Measurements from ENCODE around the gene SLC26A3.

DNA sequence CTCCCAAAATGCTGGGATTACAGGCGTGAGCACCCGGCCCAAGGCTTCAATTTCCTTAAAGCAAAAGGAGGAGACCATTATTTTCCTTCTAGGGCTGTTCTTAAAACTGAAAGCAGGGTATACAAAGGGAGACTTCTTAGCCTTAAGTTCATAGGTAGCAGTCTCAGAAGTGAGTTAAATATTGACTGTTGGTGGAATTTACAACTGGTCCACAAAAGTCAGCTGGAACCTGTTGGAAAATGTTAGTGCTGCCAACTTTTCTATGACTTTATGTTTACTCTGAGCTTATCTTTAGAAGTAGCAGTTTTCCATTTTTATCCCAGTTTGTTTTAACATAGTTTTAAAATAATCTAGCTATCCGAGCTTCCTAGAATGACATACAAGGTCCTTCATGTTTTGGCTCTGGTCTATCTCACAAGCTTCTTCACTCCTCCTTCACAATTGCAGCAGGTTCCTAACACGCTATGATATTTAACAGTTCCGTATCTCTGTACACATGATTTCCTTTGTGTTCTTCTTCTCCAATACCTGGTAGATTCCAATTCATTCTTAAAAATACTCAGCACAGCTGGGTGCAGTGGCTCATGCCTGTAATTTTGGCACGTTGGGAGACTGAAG, 3.3 kb downstream of the SLC26A3 start:
- no peak for TF ChIP-seq POLR2A (IDR thresholded peaks at IDR 0.05)
- TF ChIP-seq CTCF (IDR thresholded peaks at IDR 0.05) = no peak
